HepG2 (cell line): ENCODE data around the gene RUSF1. TPM values are rescaled to one million over a fixed set of nuclear protein-coding genes. Genes with fewer than 3 reads are reported as not detected.
A peak's percentile ranks its signal among the peaks of the same experiment; 100 is the strongest.

Source experiments
- AGO2 ChIP-seq: fragments of 200-400 bp; formaldehyde crosslinking; optimal IDR thresholded peaks from 2 replicates; pipeline ENCODE3; 2017; ENCODE audit warnings: mild to moderate bottlenecking, low read depth, low read length, moderate library complexity
- EP300 ChIP-seq, 3 experiments: sonication (generic) in 1 of 3; formaldehyde crosslinking in 1 of 3; IDR thresholded peaks; 2 replicates each; pipeline versions ENCODE4 v1.5.1 to v1.6.1; 2011 to 2020; ENCODE audit warnings: low read depth in 2 of 3, low read length in 2 of 3, borderline replicate concordance in 1 of 3, improper control_type of control experiment in 1 of 3, mild to moderate bottlenecking in 1 of 3, missing genetic modification reagents in 1 of 3, moderate library complexity in 1 of 3
- GLI4 ChIP-seq: sonication (generic); formaldehyde crosslinking; IDR thresholded peaks from 2 replicates; pipeline ENCODE4 v1.5.1; 2020; ENCODE audit warnings: missing genetic modification reagents, mild to moderate bottlenecking, moderate library complexity, borderline replicate concordance
- HNRNPK ChIP-seq: fragments of 200-400 bp; formaldehyde crosslinking; IDR thresholded peaks from 2 replicates; pipeline ENCODE4 v1.6.1; 2018; ENCODE audit warnings: low read length, low read depth, moderate library complexity, mild to moderate bottlenecking; ENCODE audit not compliant: poor library complexity, severe bottlenecking
- KLF16 ChIP-seq, 2 experiments: sonication (generic) in 1 of 2; formaldehyde crosslinking in 1 of 2; IDR thresholded peaks; 2 replicates each; pipeline versions ENCODE4 v1.6.1 to v1.8.0; 2016 to 2023; ENCODE audit warnings: missing genetic modification reagents in 2 of 2, missing compliant biosample characterization in 1 of 2
- RARA ChIP-seq: IDR thresholded peaks from 2 replicates; pipeline ENCODE4 v1.6.1; 2016; ENCODE audit warnings: missing genetic modification reagents, missing compliant biosample characterization
- ZFP82 ChIP-seq: sonication (generic); formaldehyde crosslinking; IDR thresholded peaks from 2 replicates; pipeline ENCODE4 v1.5.1; 2020; ENCODE audit warnings: mild to moderate bottlenecking, missing genetic modification reagents, borderline replicate concordance
- ZIK1 ChIP-seq: sonication (generic); formaldehyde crosslinking; IDR thresholded peaks from 2 replicates; pipeline ENCODE4 v1.5.0; 2020; ENCODE audit warnings: mild to moderate bottlenecking, low read depth, missing genetic modification reagents, borderline replicate concordance
- ZMYM3 ChIP-seq: sonication (generic); formaldehyde crosslinking; IDR thresholded peaks from 2 replicates; pipeline ENCODE4 v1.5.1; 2020; ENCODE audit warnings: mild to moderate bottlenecking, missing genetic modification reagents
- ZNF205 ChIP-seq: IDR thresholded peaks from 2 replicates; pipeline ENCODE4 v1.6.1; 2018; ENCODE audit warnings: missing biosample characterization, missing genetic modification reagents
- ZNF337 ChIP-seq: sonication (generic); formaldehyde crosslinking; IDR thresholded peaks from 2 replicates; pipeline ENCODE4 v1.5.1; 2020; ENCODE audit warnings: missing genetic modification reagents, low read depth, mild to moderate bottlenecking, borderline replicate concordance
- polyA plus RNA-seq, 8 experiments: library from polyadenylated mRNA; depleted of rRNA in 3 of 8; stranded (reverse) in 7 of 8; unstranded in 1 of 8; fragments of >200 nt; fragmentation: Illumina TruSeq in 4 of 8; extraction: Trizol in 4 of 8; gene quantifications; 2 replicates each; pipeline versions ENCODE4 v1.2.1 to v1.2.3, GENCODE V29; 2011 to 2016; ENCODE audit warnings: low read depth in 4 of 8, missing spikeins in 1 of 8, mixed read lengths in 1 of 8; ENCODE audit not compliant: insufficient read depth in 1 of 8
- total RNA-seq, 5 experiments: library from RNA; depleted of rRNA; stranded (reverse); fragments of >200 nt; fragmentation: Illumina TruSeq; extraction: Trizol; gene quantifications; 2 replicates each; pipeline ENCODE4 v1.2.3, GENCODE V29; 2016; ENCODE audit warnings: low read depth in 1 of 5
- TF ChIP-seq, protein P1 (sequence below), 2 experiments: sonication (generic) in 1 of 2; formaldehyde crosslinking in 1 of 2; IDR thresholded peaks; 2 replicates each; pipeline versions ENCODE4 v1.4.0 to v1.6.1; 2016 to 2020; ENCODE audit warnings: borderline replicate concordance in 1 of 2, low read depth in 1 of 2, mild to moderate bottlenecking in 1 of 2, missing genetic modification reagents in 1 of 2
- TF ChIP-seq, protein P2 (sequence below): sonication (generic); formaldehyde crosslinking; IDR thresholded peaks from 2 replicates; pipeline ENCODE4 v1.4.0; 2020; ENCODE audit warnings: missing genetic modification reagents
- TF ChIP-seq, protein P3 (sequence below): sonication (generic); formaldehyde crosslinking; IDR thresholded peaks from 2 replicates; pipeline ENCODE4 v1.9.0; 2022; ENCODE audit warnings: missing genetic modification reagents, mild to moderate bottlenecking, borderline replicate concordance

The RUSF1 gene
- total and polyA plus RNA-seq, 2 of the 13 experiments (the other 11 are each of a cell fraction or from before 2014, with no cell fraction given) = 40.8 to 50.2 TPM

DNA sequence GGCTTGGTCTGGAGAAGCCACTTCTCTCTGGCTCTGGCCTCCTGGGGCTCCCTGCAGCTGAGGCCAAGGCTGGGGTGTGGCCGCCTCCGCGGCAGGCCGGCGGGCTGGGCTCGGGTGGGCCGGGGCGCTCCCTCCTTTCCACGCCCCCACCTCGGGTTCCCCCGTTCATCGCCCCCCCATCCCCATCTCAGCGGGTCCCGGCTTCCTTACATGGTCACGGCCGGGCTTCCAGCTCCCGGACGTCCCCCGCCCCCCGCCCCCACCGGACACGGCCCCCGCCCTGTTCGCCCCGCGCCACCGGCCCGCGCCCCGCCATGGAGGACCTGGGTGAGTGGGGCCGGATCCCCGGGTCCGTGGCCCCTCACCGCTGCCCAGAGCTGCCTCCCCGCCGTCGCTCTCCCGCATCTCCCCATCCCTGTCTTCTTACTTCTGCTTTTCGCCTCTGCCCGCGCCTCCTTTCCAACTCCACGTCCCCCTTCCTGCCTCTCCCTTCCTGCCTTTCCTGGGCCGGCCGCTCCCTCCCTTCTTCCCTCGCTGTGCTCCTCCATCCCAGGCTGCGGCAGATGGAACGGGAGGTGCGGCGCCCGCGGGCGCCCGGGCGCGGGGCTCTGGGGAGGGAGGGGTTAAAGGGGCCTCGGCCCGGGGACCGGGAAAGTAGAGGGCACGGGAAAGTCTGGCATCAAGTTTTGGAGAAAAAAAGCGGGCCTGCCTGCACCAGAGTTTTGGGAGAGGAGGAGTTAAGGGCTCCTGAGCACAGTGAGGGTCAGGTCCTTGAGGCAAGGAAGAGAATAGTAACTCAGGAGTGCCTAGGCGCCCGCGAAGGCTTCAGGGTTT is 36.1 kb downstream of the RUSF1 start, which contains the start of gene TGFB1I1 (continued):
- TF ChIP-seq KLF16 (CRISPR knock-in tag; IDR thresholded peaks at IDR 0.05) = no peak
- peak; percentile 27 for TF ChIP-seq AGO2
- no peak for TF ChIP-seq RARA (CRISPR knock-in tag)
- TF ChIP-seq, protein P1, sequence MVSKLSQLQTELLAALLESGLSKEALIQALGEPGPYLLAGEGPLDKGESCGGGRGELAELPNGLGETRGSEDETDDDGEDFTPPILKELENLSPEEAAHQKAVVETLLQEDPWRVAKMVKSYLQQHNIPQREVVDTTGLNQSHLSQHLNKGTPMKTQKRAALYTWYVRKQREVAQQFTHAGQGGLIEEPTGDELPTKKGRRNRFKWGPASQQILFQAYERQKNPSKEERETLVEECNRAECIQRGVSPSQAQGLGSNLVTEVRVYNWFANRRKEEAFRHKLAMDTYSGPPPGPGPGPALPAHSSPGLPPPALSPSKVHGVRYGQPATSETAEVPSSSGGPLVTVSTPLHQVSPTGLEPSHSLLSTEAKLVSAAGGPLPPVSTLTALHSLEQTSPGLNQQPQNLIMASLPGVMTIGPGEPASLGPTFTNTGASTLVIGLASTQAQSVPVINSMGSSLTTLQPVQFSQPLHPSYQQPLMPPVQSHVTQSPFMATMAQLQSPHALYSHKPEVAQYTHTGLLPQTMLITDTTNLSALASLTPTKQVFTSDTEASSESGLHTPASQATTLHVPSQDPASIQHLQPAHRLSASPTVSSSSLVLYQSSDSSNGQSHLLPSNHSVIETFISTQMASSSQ (IDR thresholded peaks at IDR 0.05; ENCODE audit: low read depth) = no peak
- TF ChIP-seq, protein P1 (CRISPR knock-in tag; IDR thresholded peaks at IDR 0.05; ENCODE audit: borderline replicate concordance) = no peak
- no peak for TF ChIP-seq ZMYM3
- TF ChIP-seq ZNF205 (CRISPR knock-in tag) = no peak
- no peak for TF ChIP-seq EP300 (IDR thresholded peaks at IDR 0.05; ENCODE audit: low read depth in 2 of 2, low read length in 2 of 2)
- no peak for TF ChIP-seq EP300 (CRISPR knock-in tag; IDR thresholded peaks at IDR 0.05; ENCODE audit: borderline replicate concordance)
- no peak for TF ChIP-seq GLI4 (CRISPR knock-in tag)
- TF ChIP-seq HNRNPK = peak; percentile 44
- TF ChIP-seq, protein P2, sequence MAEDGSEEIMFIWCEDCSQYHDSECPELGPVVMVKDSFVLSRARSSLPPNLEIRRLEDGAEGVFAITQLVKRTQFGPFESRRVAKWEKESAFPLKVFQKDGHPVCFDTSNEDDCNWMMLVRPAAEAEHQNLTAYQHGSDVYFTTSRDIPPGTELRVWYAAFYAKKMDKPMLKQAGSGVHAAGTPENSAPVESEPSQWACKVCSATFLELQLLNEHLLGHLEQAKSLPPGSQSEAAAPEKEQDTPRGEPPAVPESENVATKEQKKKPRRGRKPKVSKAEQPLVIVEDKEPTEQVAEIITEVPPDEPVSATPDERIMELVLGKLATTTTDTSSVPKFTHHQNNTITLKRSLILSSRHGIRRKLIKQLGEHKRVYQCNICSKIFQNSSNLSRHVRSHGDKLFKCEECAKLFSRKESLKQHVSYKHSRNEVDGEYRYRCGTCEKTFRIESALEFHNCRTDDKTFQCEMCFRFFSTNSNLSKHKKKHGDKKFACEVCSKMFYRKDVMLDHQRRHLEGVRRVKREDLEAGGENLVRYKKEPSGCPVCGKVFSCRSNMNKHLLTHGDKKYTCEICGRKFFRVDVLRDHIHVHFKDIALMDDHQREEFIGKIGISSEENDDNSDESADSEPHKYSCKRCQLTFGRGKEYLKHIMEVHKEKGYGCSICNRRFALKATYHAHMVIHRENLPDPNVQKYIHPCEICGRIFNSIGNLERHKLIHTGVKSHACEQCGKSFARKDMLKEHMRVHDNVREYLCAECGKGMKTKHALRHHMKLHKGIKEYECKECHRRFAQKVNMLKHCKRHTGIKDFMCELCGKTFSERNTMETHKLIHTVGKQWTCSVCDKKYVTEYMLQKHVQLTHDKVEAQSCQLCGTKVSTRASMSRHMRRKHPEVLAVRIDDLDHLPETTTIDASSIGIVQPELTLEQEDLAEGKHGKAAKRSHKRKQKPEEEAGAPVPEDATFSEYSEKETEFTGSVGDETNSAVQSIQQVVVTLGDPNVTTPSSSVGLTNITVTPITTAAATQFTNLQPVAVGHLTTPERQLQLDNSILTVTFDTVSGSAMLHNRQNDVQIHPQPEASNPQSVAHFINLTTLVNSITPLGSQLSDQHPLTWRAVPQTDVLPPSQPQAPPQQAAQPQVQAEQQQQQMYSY (CRISPR knock-in tag) = no peak
- peak; percentile 42; the same call in 1 of the 2 replicates for TF ChIP-seq ZFP82 (CRISPR knock-in tag)
- TF ChIP-seq ZNF337 = no peak
- TF ChIP-seq, protein P3, sequence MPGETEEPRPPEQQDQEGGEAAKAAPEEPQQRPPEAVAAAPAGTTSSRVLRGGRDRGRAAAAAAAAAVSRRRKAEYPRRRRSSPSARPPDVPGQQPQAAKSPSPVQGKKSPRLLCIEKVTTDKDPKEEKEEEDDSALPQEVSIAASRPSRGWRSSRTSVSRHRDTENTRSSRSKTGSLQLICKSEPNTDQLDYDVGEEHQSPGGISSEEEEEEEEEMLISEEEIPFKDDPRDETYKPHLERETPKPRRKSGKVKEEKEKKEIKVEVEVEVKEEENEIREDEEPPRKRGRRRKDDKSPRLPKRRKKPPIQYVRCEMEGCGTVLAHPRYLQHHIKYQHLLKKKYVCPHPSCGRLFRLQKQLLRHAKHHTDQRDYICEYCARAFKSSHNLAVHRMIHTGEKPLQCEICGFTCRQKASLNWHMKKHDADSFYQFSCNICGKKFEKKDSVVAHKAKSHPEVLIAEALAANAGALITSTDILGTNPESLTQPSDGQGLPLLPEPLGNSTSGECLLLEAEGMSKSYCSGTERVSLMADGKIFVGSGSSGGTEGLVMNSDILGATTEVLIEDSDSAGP (CRISPR knock-in tag) = peak; percentile 22; the same call in 1 of the 2 replicates
- no peak for TF ChIP-seq ZIK1
